Heart right ventricle (tissue), 16 donors: ENCODE data around the gene FAM83F. TPM values are rescaled to one million over a fixed set of nuclear protein-coding genes. Genes with fewer than 3 reads are reported as not detected.

Experiments
- ATAC-seq, 8 donors: fragments of 200-7000 bp; cut with Tn5 transposase; one replicate each; pipeline ENCODE4 v1.9.1; 2020; ENCODE audit warnings: mild to moderate bottlenecking in 8 of 8, moderate library complexity in 8 of 8, moderate number of reproducible peaks in 1 of 8
- DNase-seq, 2 donors: peaks; one replicate each; pipeline ENCODE4 v3.0.0-alpha.2; 2020
- H3K27ac ChIP-seq, 10 donors: fragments of 200-600 bp; sonication (generic) in 2 of 10; one replicate each; pipeline versions ENCODE4 v1.5.0 to v1.8.0; 2020 to 2022; ENCODE audit warnings: mild to moderate bottlenecking in 3 of 10
- H3K27me3 ChIP-seq, 7 donors: fragments of 200-600 bp; one replicate each; pipeline ENCODE4 v1.8.0; 2021 to 2022; ENCODE audit warnings: mild to moderate bottlenecking in 2 of 7
- H3K36me3 ChIP-seq, 9 donors: fragments of 200-600 bp; sonication (generic) in 1 of 9; one replicate each; pipeline versions ENCODE4 v1.5.0 to v1.8.0; 2020 to 2022; ENCODE audit warnings: mild to moderate bottlenecking in 2 of 9
- H3K4me1 ChIP-seq, 9 donors: fragments of 200-600 bp; sonication (generic) in 1 of 9; one replicate each; pipeline versions ENCODE4 v1.5.0 to v1.8.0; 2020 to 2022; ENCODE audit warnings: mild to moderate bottlenecking in 4 of 9
- H3K4me3 ChIP-seq, 10 donors: fragments of 200-600 bp; sonication (generic) in 2 of 10; one replicate each; pipeline versions ENCODE4 v1.5.0 to v1.8.0; 2020 to 2022; ENCODE audit warnings: mild to moderate bottlenecking in 7 of 10, moderate library complexity in 2 of 10
- H3K9me3 ChIP-seq, 11 donors: fragments of 200-600 bp in 10 of 11; sonication (generic) in 2 of 11; one replicate each; pipeline versions ENCODE4 v1.5.0 to v1.8.0; 2013 to 2022; ENCODE audit warnings: mild to moderate bottlenecking in 2 of 11, control low read depth in 1 of 11, moderate library complexity in 1 of 11
- CTCF ChIP-seq, 9 donors: fragments of 200-600 bp; sonication (generic) in 2 of 9; IDR thresholded peaks; one replicate each; pipeline versions ENCODE4 v1.5.0 to v1.8.0; 2021 to 2022; ENCODE audit warnings: antibody characterized with exemption in 9 of 9, mild to moderate bottlenecking in 5 of 9, moderate library complexity in 1 of 9
- WGBS, 2 donors: extraction: QIAGEN DNeasy Blood & Tissue Kit; methylation state at CpG; one replicate each; pipeline ENCODE4 v1.1.7; 2013; ENCODE audit warnings: inconsistent platforms in 1 of 2; 5-methylcytosine and 5-hydroxymethylcytosine counted together
- intact Hi-C, 10 donors: fragments of 100-400 bp; cut with DNase I; formaldehyde crosslinking; loops; one replicate each; pipeline versions ENCODE4 v1.11.1 to v1.14.2; 2022
- polyA plus RNA-seq, 2 donors: library from polyadenylated mRNA; stranded (reverse); fragments of 200-250 nt; gene quantifications; one replicate each; pipeline ENCODE4 v1.2.3, GENCODE V29; 2013
- total RNA-seq, 10 donors: library from RNA; stranded (reverse); fragmentation: NEBNext Ultra II Directional in 3 of 10; extraction: Animal tissue kit (Norgen Biotek cat#: 25700) in 3 of 10; gene quantifications; one replicate each; pipeline versions ENCODE4 v1.2.1 to v1.2.4, GENCODE V29; 2021 to 2023
- donor health status: Arrhythmogenic right ventricular cardiomyopathy.
- donor health status: ischemic (EF 13 %, LVEDD 7.1; RV severe dilation, severe dysfunction).
- donor health status: healthy with polysubstance abuse.
- donor health status: DM: no; HTN: yes; CAD: no.
- donor health status: DM: no; HTN: no; CAD: no.
- donor health status: ischemic (EF 25% LVEDD 6.9; RV normal size, moderate dysfunction).
- donor health status: ischemic (EF 25% LVEDD 5.7; RV mildly dilated, moderate dysfunction).
- donor health status: healthy.
- donor health status: DM: yes; HTN: yes; CAD: no.
- donor health status: Ischemic cardiomyopathy.
- donor health status: ischemic (EF 35%, LVEDD 5.7; RV mildly dilated, moderate dysfunction).
- donor health status: nonischemic (EF 11% LVEDD 7.7; RV severe dilation, severe dysfunction).
- donor health status: DM: yes; HTN: yes; CAD: no.
- donor health status: PGD.
- donor health status: ischemic (EF 29% LVEDD 5.4; RV normal size, mild dysfunction).
- donor health status: nonischemic (EF 23%, LVEDD 6.1; RV moderate dilation, normal function).

Gene FAM83F
- total and polyA plus RNA-seq, 12 donors = 1.1 to 9.7 (median 2.3) TPM

DNA sequence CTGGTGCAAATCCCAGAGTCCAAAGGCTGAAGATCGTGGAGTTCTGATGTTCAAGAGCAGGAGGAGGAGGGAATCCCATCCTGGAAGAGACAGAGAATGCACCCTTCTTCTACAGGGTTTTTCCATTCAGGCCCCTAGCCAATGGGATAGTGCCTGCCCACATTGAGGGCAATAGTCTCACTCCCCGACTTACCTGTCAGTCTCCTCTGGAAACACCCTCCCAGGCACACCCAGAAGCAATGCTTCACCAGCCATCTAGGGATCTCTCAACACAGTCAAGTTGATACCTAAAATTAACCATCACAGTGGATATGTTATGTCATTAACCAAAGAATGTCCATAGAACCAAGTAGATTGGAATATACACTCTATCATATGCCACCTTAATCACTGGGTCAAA, 72.9 kb downstream of the FAM83F start:
- H3K27ac ChIP-seq = no peak overlapping the region
- peak in 3 of 8 donors; percentile 27 to 59 (median 56) for ATAC-seq

DNA sequence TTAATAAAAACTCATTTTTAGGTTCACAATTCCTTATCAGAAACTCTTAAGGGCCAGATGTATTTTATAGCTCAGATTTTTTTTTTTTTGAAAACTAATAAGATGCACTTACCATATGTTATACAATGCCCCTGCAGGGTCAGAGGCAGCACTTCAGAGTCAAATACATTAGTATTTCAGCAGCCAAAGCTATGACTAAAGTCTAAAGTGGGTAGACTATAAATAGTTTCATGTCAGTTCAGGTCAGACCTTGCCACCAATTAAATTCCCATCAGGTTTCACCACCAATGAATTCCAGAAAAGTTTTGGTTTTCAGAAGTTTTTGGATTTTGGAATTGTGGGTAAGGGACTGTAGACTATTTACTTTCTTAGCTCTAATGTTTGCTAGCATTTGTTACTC, 75.9 kb downstream of the FAM83F start:
- H3K4me3 ChIP-seq = no peak overlapping the region
- DNase-seq (no peak), ATAC-seq (peak in 7 of 8 donors; percentile 43 to 92 (median 79))
- intact Hi-C loops = no loop called here
- no peaks in the 10 kb centered on the region for H3K27me3 ChIP-seq
- H3K4me1 ChIP-seq = peaks cover 0 to 54% (median 29%) of the 10 kb centered on the region in 9 donors
- no peaks in the 10 kb centered on the region for H3K36me3 ChIP-seq
- H3K27ac ChIP-seq = peak overlapping the region in 9 of 10 donors; percentile 8 to 64 (median 57)
- no peaks in the 10 kb centered on the region for H3K9me3 ChIP-seq
- TF ChIP-seq CTCF (IDR thresholded peaks at IDR 0.05) = no peak

More for the DNA sequence above, 72.9 kb downstream of the FAM83F start:
- Histone ChIP-seq H3K4me1 (peaks cover 0 to 54% (median 41%) of the 10 kb centered on the region in 9 donors), H3K27me3 (no peaks in the 10 kb centered on the region), H3K9me3 (no peaks in the 10 kb centered on the region), H3K4me3 (no peak overlapping the region), H3K36me3 (no peaks in the 10 kb centered on the region)
- TF ChIP-seq CTCF (IDR thresholded peaks at IDR 0.05) = no peak
- no peak for DNase-seq
- 56 to 59% methylated on average over 2 of the region's 2 CpGs for WGBS, 2 donors
- intact Hi-C loops = no loop called here

DNA sequence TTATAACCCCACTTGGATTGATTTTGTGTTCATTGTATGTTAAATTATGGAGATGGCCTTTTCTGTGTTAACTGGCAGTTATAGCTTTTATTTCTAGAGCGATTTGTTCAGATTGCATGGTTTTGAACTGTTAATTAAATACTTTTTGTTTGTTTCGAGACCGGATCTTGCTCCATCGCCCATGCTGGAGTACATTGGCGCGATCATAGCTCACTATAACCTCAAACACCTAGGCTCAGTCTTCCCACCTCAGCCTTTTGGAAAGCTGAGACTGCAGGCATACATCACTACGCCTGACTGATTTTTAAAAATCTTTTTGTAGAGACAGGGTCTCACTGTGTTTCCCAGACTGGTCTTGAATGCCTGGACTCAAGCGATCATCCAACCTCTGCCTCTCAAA, 77.0 kb downstream of the FAM83F start:
- Histone ChIP-seq H3K27ac (peak overlapping the region in 5 of 10 donors; percentile 26 to 64 (median 59)), H3K27me3 (no peaks in the 10 kb centered on the region), H3K9me3 (no peaks in the 10 kb centered on the region), H3K4me3 (no peak overlapping the region), H3K36me3 (no peaks in the 10 kb centered on the region), H3K4me1 (peaks cover 0 to 49% (median 30%) of the 10 kb centered on the region in 9 donors)
- DNase-seq (no peak), ATAC-seq (no peak)
- WGBS, 2 donors = 98% methylated on average over 8 of the region's 8 CpGs
- TF ChIP-seq CTCF (IDR thresholded peaks at IDR 0.05) = no peak
- intact Hi-C loops = no loop called here

- Histone ChIP-seq H3K27me3 (no peaks in the 10 kb centered on the region), H3K9me3 (no peaks in the 10 kb centered on the region), H3K36me3 (no peaks in the 10 kb centered on the region), H3K27ac (no peak overlapping the region), H3K4me1 (peaks cover 0 to 36% (median 25%) of the 10 kb centered on the region in 9 donors), H3K4me3 (no peak overlapping the region)
- ATAC-seq (no peak), DNase-seq (no peak)
- no peak for TF ChIP-seq CTCF (IDR thresholded peaks at IDR 0.05)
- intact Hi-C loops = no loop called here
- 67 to 68% methylated on average over 8 of the region's 8 CpGs for WGBS, 2 donors
Observed at GRCh38 chr22:40076702-40077645, 82.2 kb downstream of the FAM83F start.
